ENCODE data around the gene EIF4G3.
"Not testable (repeated sequence)": the region's sequence is repeated elsewhere in the genome, so short reads cannot be mapped to it uniquely, and the experiment has no call there.

DNA sequence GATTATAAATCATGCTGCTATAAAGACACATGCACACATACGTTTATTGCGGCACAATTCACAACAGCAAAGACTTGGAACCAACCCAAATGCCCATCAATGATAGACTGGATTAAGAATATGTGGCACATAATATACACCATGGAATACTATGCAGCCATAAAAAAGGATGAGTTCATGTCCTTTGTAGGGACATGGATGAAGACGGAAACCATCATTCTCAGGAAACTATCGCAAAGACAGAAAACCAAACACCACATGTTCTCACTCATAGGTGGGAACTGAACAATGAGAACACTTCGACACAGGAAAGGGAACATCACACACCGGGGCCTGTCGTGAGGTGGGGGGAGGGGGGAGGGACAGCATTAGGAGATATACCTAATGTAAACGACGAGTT is 82.4 kb downstream of the EIF4G3 start:
- TF ChIP-seq POLR2A (IDR thresholded peaks at IDR 0.05): not testable (repeated sequence)
- TF ChIP-seq, protein P1, sequence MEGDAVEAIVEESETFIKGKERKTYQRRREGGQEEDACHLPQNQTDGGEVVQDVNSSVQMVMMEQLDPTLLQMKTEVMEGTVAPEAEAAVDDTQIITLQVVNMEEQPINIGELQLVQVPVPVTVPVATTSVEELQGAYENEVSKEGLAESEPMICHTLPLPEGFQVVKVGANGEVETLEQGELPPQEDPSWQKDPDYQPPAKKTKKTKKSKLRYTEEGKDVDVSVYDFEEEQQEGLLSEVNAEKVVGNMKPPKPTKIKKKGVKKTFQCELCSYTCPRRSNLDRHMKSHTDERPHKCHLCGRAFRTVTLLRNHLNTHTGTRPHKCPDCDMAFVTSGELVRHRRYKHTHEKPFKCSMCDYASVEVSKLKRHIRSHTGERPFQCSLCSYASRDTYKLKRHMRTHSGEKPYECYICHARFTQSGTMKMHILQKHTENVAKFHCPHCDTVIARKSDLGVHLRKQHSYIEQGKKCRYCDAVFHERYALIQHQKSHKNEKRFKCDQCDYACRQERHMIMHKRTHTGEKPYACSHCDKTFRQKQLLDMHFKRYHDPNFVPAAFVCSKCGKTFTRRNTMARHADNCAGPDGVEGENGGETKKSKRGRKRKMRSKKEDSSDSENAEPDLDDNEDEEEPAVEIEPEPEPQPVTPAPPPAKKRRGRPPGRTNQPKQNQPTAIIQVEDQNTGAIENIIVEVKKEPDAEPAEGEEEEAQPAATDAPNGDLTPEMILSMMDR (IDR thresholded peaks at IDR 0.05): not testable (repeated sequence)
